ENCODE measurements around the gene LGALSL. TPM values are rescaled to one million over a fixed set of nuclear protein-coding genes. Genes with fewer than 3 reads are reported as not detected.

Gene LGALSL
- polyA plus RNA-seq, 2 of the 4 experiments (the other 2 are of a cell fraction): 11.0 to 14.1 TPM

DNA sequence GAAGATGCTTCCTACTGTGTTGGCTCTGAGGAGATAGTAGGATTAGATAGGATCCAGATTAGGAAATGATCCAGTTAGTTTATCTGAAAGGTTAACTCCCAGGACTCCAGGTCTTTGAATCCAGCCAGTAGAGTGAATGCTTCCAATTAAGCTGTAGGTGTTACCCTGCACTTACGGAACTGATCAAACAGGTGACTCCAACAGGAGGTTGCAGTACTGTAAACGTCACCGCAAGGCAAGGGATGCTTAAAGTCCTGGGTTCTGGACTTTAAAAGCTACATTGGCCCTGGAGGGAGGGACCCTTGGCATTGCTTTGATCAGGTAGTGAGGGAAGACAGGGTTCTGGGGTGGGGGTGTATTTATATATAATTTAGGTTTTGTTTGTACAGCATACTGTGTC is 5.6 kb downstream of the LGALSL start:
- FAIRE-seq: no peak
- TF ChIP-seq HDAC2 (IDR thresholded peaks at IDR 0.05): no peak
- POLR2A ChIA-PET: no interaction called here
- H3K4me1 ChIP-seq: peaks cover 3% of the 10 kb centered on the region; the same call in 2 of the 3 replicates
- no peak for ATAC-seq
- H3K27ac ChIP-seq: no peak overlapping the region
- no peak overlapping the region for H3K4me3 ChIP-seq
- WGBS (ENCODE audit: missing lambda C conversion rate): 76% methylated on average over 3 of the region's 3 CpGs
- no peak for DNase-seq (ENCODE audit: low read depth in 1 of 2, low spot score in 1 of 2)
- no peaks in the 10 kb centered on the region for H3K9me3 ChIP-seq
- CTCF ChIA-PET: interaction anchor here (0.7 to 1.6 kb wide), 5 partner anchors 11 to 129 kb away, joined by 3 to 10 read pairs (median 4); no protein-coding TSS in a partner anchor
- no peak overlapping the region for H3K4me2 ChIP-seq

DNA sequence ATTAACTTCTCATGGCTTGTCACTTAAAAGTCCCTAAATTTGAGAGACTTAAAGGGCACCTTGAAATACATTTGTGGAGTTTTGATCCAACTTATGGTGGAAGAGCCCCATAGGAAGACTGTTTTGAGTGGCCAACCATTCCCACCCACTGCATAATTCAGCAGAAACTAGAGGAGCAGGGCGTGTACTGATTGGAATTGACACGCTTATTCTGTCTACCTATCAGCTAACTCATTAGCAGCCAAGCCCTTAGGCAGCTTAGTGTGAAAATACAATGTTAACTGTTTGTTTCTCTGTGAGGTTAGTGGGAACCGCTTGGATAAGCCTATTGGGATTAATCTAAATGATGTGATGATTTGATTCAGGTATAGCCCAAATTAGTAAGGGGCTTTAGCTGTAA is 6.4 kb downstream of the LGALSL start:
- no peaks in the 10 kb centered on the region for H3K4me1 ChIP-seq
- ATAC-seq: no peak
- peak; percentile 39 for FAIRE-seq
- ChIA-PET CTCF (interaction anchor here (1.3 to 1.6 kb wide), 3 partner anchors 10 to 130 kb away, joined by 4 to 10 read pairs (median 7); no protein-coding TSS in a partner anchor), POLR2A (no interaction called here)
- H3K4me2 ChIP-seq: no peak overlapping the region
- no peaks in the 10 kb centered on the region for H3K9me3 ChIP-seq
- WGBS (ENCODE audit: missing lambda C conversion rate): 49% methylated on average over 3 of the region's 3 CpGs
- TF ChIP-seq, protein P1, sequence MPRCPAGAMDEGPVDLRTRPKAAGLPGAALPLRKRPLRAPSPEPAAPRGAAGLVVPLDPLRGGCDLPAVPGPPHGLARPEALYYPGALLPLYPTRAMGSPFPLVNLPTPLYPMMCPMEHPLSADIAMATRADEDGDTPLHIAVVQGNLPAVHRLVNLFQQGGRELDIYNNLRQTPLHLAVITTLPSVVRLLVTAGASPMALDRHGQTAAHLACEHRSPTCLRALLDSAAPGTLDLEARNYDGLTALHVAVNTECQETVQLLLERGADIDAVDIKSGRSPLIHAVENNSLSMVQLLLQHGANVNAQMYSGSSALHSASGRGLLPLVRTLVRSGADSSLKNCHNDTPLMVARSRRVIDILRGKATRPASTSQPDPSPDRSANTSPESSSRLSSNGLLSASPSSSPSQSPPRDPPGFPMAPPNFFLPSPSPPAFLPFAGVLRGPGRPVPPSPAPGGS (IDR thresholded peaks at IDR 0.05): no peak
- TF ChIP-seq RCOR1 (IDR thresholded peaks at IDR 0.05; ENCODE audit: low read depth, low read length): no peak
- TF ChIP-seq NR3C1 (IDR thresholded peaks at IDR 0.05): no peak
- TF ChIP-seq MAZ (IDR thresholded peaks at IDR 0.05; ENCODE audit: borderline replicate concordance, low read depth, low read length): no peak
- no peak for TF ChIP-seq EHMT2 (IDR thresholded peaks at IDR 0.05; ENCODE audit: low read depth)
- TF ChIP-seq NFE2L2 (conservative IDR thresholded peaks at IDR 0.05; ENCODE audit: low read length): no peak
- TF ChIP-seq KDM1A (IDR thresholded peaks at IDR 0.05; ENCODE audit: low read depth): no peak
- TF ChIP-seq, protein P2, sequence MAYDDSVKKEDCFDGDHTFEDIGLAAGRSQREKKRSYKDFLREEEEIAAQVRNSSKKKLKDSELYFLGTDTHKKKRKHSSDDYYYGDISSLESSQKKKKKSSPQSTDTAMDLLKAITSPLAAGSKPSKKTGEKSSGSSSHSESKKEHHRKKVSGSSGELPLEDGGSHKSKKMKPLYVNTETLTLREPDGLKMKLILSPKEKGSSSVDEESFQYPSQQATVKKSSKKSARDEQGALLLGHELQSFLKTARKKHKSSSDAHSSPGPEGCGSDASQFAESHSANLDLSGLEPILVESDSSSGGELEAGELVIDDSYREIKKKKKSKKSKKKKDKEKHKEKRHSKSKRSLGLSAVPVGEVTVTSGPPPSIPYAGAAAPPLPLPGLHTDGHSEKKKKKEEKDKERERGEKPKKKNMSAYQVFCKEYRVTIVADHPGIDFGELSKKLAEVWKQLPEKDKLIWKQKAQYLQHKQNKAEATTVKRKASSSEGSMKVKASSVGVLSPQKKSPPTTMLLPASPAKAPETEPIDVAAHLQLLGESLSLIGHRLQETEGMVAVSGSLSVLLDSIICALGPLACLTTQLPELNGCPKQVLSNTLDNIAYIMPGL (CRISPR knock-in tag; IDR thresholded peaks at IDR 0.05; ENCODE audit: borderline replicate concordance): no peak
- TF ChIP-seq TFCP2L1 (CRISPR knock-in tag; IDR thresholded peaks at IDR 0.05): no peak
- no peak for TF ChIP-seq HDAC2 (IDR thresholded peaks at IDR 0.05)
- TF ChIP-seq JUNB (IDR thresholded peaks at IDR 0.05): no peak
- TF ChIP-seq, protein P3, sequence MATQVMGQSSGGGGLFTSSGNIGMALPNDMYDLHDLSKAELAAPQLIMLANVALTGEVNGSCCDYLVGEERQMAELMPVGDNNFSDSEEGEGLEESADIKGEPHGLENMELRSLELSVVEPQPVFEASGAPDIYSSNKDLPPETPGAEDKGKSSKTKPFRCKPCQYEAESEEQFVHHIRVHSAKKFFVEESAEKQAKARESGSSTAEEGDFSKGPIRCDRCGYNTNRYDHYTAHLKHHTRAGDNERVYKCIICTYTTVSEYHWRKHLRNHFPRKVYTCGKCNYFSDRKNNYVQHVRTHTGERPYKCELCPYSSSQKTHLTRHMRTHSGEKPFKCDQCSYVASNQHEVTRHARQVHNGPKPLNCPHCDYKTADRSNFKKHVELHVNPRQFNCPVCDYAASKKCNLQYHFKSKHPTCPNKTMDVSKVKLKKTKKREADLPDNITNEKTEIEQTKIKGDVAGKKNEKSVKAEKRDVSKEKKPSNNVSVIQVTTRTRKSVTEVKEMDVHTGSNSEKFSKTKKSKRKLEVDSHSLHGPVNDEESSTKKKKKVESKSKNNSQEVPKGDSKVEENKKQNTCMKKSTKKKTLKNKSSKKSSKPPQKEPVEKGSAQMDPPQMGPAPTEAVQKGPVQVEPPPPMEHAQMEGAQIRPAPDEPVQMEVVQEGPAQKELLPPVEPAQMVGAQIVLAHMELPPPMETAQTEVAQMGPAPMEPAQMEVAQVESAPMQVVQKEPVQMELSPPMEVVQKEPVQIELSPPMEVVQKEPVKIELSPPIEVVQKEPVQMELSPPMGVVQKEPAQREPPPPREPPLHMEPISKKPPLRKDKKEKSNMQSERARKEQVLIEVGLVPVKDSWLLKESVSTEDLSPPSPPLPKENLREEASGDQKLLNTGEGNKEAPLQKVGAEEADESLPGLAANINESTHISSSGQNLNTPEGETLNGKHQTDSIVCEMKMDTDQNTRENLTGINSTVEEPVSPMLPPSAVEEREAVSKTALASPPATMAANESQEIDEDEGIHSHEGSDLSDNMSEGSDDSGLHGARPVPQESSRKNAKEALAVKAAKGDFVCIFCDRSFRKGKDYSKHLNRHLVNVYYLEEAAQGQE (IDR thresholded peaks at IDR 0.05): no peak
- no peak for TF ChIP-seq PHF8 (IDR thresholded peaks at IDR 0.05; ENCODE audit: borderline replicate concordance, low read depth)
- TF ChIP-seq, protein P4, sequence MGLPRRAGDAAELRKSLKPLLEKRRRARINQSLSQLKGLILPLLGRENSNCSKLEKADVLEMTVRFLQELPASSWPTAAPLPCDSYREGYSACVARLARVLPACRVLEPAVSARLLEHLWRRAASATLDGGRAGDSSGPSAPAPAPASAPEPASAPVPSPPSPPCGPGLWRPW (IDR thresholded peaks at IDR 0.05): no peak
- TF ChIP-seq RAD21 (conservative IDR thresholded peaks at IDR 0.05 in 1 of 2, IDR thresholded peaks at IDR 0.05 in 1 of 2): no peak
- no peak for TF ChIP-seq FOSB (CRISPR knock-in tag; IDR thresholded peaks at IDR 0.05)
- TF ChIP-seq POLR2A (IDR thresholded peaks at IDR 0.05; ENCODE audit: low read length): no peak
- TF ChIP-seq, protein P5, sequence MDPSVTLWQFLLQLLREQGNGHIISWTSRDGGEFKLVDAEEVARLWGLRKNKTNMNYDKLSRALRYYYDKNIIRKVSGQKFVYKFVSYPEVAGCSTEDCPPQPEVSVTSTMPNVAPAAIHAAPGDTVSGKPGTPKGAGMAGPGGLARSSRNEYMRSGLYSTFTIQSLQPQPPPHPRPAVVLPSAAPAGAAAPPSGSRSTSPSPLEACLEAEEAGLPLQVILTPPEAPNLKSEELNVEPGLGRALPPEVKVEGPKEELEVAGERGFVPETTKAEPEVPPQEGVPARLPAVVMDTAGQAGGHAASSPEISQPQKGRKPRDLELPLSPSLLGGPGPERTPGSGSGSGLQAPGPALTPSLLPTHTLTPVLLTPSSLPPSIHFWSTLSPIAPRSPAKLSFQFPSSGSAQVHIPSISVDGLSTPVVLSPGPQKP (IDR thresholded peaks at IDR 0.05; ENCODE audit: low read depth, low read length): no peak
- no peak for TF ChIP-seq HOXB13 (CRISPR knock-in tag; IDR thresholded peaks at IDR 0.05; ENCODE audit: low read depth)
- H3K27ac ChIP-seq: no peak overlapping the region
- H3K4me3 ChIP-seq: no peak overlapping the region
- no peak for DNase-seq (ENCODE audit: low read depth in 1 of 2, low spot score in 1 of 2)

Data from A549 (cell line).